ENCODE data around the gene PEAK3.

GRCh38 chr19:2294687-2295335 lies 12.8 kb upstream of the PEAK3 start:
- no peak for TF ChIP-seq POLR2A (IDR thresholded peaks at IDR 0.05)
- TF ChIP-seq CTCF (IDR thresholded peaks at IDR 0.05) = no peak
